MV-4-11 (cell line): ENCODE measurements around the gene EIF4E2.

Source experiments
- DNase-seq: peaks from one replicate; lab custom pipeline; 2025; lab: John Stamatoyannopoulos, UW

EIF4E2 gene

GRCh38 chr2:232550354-232551249, at the start of gene EIF4E2, which contains the start of gene TIGD1:
EIF4E2 (plus strand) TSS chr2:232550689; CDS start chr2:232550725, 36 bp downstream.
TIGD1 (minus strand) TSS chr2:232550557; CDS start chr2:232549882, 675 bp downstream.
- peak; percentile 87 for DNase-seq

GRCh38 chr2:232501331-232501771, 49.1 kb upstream of the EIF4E2 start:
- DNase-seq, result no peak

GRCh38 chr2:232501794-232502390, 48.6 kb upstream of the EIF4E2 start:
- no peak for DNase-seq

- DNase-seq, result no peak
Observed at GRCh38 chr2:232502511-232502910, 48.0 kb upstream of the EIF4E2 start.

- DNase-seq, result no peak
Observed at GRCh38 chr2:232502911-232503808, 47.3 kb upstream of the EIF4E2 start.

- no peak for DNase-seq
Observed at GRCh38 chr2:232503809-232504323, 46.6 kb upstream of the EIF4E2 start.

- no peak for DNase-seq
Observed at GRCh38 chr2:232504438-232504837, 46.1 kb upstream of the EIF4E2 start.

- DNase-seq, result no peak
Observed at GRCh38 chr2:232505856-232506255, 44.6 kb upstream of the EIF4E2 start.

GRCh38 chr2:232506709-232507108, 43.8 kb upstream of the EIF4E2 start:
- DNase-seq, result no peak

- DNase-seq, result no peak
Observed at GRCh38 chr2:232508251-232508650, 42.2 kb upstream of the EIF4E2 start.

GRCh38 chr2:232511336-232511890, 39.1 kb upstream of the EIF4E2 start:
- no peak for DNase-seq

- DNase-seq, result no peak
Observed at GRCh38 chr2:232512602-232513001, 37.9 kb upstream of the EIF4E2 start.

GRCh38 chr2:232513353-232513752, 37.1 kb upstream of the EIF4E2 start:
- no peak for DNase-seq

GRCh38 chr2:232515639-232516038, 34.9 kb upstream of the EIF4E2 start:
- no peak for DNase-seq

- no peak for DNase-seq
Observed at GRCh38 chr2:232516551-232516950, 33.9 kb upstream of the EIF4E2 start.

- DNase-seq, result no peak
Observed at GRCh38 chr2:232518844-232519243, 31.6 kb upstream of the EIF4E2 start.

GRCh38 chr2:232519581-232520438, 30.7 kb upstream of the EIF4E2 start, which contains the start of gene PRSS56:
PRSS56 (plus strand) TSS chr2:232520388; CDS start chr2:232520599, 211 bp downstream.
- DNase-seq, result no peak

GRCh38 chr2:232520489-232520888, 30.0 kb upstream of the EIF4E2 start:
- no peak for DNase-seq

- DNase-seq, result no peak
Observed at GRCh38 chr2:232521098-232521497, 29.4 kb upstream of the EIF4E2 start.

GRCh38 chr2:232521959-232522622, 28.4 kb upstream of the EIF4E2 start:
- no peak for DNase-seq
